ENCODE results near the gene TCHHL1.
A peak's percentile ranks its signal among the peaks of the same experiment; 100 is the strongest.

The TCHHL1 gene

DNA sequence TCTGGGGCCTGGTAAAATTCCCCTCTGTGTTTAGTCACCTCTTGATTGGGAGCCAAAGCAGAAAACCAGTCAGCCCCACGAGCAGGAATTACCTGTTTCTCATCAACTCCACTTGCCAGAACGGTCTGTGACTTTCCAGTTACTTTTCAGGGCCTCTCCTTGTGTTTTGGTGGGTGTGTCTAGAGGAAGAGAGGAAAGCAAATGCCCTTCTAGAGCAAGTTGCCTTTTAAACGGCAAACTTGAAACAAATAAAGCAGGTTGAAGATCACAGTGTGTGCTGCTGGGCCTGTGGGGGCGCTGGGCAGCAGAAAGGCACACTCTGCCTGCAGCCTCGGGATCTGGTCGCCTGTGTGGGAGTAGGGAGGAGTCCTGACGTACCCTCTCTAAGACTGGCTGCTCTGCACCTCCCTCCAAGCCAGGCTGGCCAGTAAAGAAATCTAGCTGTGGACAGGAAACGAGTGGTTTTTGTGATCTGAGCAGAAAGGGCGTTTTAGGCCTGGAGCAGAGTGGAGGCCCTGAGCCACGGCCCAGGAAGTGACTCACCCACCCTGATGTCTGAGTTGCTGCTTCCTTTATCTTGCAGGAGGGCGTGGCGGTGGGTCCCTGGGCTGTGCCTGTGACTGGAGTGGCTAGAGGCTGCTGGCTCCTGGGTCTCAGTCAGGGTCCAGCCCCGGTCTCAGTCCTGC, 41.0 kb downstream of the TCHHL1 start:
- H3K27ac ChIP-seq (replicated peaks): peak overlapping the region; percentile 92
- peak; percentile 99 for DNase-seq (ENCODE audit: low read depth in 1 of 2, low spot score in 1 of 2)
- peak; percentile 37; the same call in 1 of the 2 replicates for TF ChIP-seq SPI1 (IDR thresholded peaks at IDR 0.05; ENCODE audit: borderline replicate concordance, low read depth)
- TF ChIP-seq GABPA (IDR thresholded peaks at IDR 0.05; ENCODE audit: low read depth): no peak; the same call in 1 of the 2 replicates
- TF ChIP-seq, protein P1, sequence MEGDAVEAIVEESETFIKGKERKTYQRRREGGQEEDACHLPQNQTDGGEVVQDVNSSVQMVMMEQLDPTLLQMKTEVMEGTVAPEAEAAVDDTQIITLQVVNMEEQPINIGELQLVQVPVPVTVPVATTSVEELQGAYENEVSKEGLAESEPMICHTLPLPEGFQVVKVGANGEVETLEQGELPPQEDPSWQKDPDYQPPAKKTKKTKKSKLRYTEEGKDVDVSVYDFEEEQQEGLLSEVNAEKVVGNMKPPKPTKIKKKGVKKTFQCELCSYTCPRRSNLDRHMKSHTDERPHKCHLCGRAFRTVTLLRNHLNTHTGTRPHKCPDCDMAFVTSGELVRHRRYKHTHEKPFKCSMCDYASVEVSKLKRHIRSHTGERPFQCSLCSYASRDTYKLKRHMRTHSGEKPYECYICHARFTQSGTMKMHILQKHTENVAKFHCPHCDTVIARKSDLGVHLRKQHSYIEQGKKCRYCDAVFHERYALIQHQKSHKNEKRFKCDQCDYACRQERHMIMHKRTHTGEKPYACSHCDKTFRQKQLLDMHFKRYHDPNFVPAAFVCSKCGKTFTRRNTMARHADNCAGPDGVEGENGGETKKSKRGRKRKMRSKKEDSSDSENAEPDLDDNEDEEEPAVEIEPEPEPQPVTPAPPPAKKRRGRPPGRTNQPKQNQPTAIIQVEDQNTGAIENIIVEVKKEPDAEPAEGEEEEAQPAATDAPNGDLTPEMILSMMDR (IDR thresholded peaks at IDR 0.05; ENCODE audit: insufficient read depth, low read length): peak; percentile 21
- peak; percentile 79; the same call in 1 of the 2 replicates for TF ChIP-seq POLR2AphosphoS5 (IDR thresholded peaks at IDR 0.05; ENCODE audit: low read depth)
- TF ChIP-seq, protein P2, sequence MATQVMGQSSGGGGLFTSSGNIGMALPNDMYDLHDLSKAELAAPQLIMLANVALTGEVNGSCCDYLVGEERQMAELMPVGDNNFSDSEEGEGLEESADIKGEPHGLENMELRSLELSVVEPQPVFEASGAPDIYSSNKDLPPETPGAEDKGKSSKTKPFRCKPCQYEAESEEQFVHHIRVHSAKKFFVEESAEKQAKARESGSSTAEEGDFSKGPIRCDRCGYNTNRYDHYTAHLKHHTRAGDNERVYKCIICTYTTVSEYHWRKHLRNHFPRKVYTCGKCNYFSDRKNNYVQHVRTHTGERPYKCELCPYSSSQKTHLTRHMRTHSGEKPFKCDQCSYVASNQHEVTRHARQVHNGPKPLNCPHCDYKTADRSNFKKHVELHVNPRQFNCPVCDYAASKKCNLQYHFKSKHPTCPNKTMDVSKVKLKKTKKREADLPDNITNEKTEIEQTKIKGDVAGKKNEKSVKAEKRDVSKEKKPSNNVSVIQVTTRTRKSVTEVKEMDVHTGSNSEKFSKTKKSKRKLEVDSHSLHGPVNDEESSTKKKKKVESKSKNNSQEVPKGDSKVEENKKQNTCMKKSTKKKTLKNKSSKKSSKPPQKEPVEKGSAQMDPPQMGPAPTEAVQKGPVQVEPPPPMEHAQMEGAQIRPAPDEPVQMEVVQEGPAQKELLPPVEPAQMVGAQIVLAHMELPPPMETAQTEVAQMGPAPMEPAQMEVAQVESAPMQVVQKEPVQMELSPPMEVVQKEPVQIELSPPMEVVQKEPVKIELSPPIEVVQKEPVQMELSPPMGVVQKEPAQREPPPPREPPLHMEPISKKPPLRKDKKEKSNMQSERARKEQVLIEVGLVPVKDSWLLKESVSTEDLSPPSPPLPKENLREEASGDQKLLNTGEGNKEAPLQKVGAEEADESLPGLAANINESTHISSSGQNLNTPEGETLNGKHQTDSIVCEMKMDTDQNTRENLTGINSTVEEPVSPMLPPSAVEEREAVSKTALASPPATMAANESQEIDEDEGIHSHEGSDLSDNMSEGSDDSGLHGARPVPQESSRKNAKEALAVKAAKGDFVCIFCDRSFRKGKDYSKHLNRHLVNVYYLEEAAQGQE (IDR thresholded peaks at IDR 0.05; ENCODE audit: insufficient replicate concordance, low read depth): no peak
- 0 out of 2 replicates have a peak overlapping the region, but pooled peaks have one; percentile 5 for H3K4me3 ChIP-seq (replicated peaks; ENCODE audit: insufficient read depth, low read length)
- no peaks in the 10 kb centered on the region for H3K27me3 ChIP-seq (ENCODE audit: insufficient read depth, poor library complexity, severe bottlenecking)

DNA sequence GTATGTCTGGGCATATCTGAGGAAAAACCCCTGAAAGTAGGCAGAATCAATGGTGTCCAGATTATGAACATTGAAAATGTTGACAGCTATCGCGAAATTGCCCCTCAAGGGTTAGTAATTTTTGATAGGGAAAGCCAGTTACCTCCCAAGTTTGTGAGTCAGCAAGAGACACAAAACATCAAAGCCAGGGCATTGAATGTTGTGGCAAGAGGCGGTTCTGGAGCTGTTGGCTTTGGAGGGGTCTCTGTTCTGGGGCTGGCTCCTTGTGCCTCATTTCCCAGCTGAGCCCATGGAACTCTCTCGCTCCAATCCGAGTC, 41.5 kb downstream of the TCHHL1 start:
- no peak for TF ChIP-seq POLR2AphosphoS5 (IDR thresholded peaks at IDR 0.05; ENCODE audit: low read depth)
- TF ChIP-seq GABPA (IDR thresholded peaks at IDR 0.05; ENCODE audit: low read depth): no peak
- TF ChIP-seq, protein P2 (IDR thresholded peaks at IDR 0.05; ENCODE audit: insufficient replicate concordance, low read depth): no peak
- TF ChIP-seq SPI1 (IDR thresholded peaks at IDR 0.05; ENCODE audit: borderline replicate concordance, low read depth): no peak
- TF ChIP-seq, protein P1 (IDR thresholded peaks at IDR 0.05; ENCODE audit: insufficient read depth, low read length): no peak
- H3K27ac ChIP-seq (replicated peaks): peak overlapping the region; percentile 92
- 0 out of 2 replicates have a peak overlapping the region, but pooled peaks have one; percentile 5 for H3K4me3 ChIP-seq (replicated peaks; ENCODE audit: insufficient read depth, low read length)
- no peak for DNase-seq (ENCODE audit: low read depth in 1 of 2, low spot score in 1 of 2)
- no peaks in the 10 kb centered on the region for H3K27me3 ChIP-seq (ENCODE audit: insufficient read depth, poor library complexity, severe bottlenecking)

DNA sequence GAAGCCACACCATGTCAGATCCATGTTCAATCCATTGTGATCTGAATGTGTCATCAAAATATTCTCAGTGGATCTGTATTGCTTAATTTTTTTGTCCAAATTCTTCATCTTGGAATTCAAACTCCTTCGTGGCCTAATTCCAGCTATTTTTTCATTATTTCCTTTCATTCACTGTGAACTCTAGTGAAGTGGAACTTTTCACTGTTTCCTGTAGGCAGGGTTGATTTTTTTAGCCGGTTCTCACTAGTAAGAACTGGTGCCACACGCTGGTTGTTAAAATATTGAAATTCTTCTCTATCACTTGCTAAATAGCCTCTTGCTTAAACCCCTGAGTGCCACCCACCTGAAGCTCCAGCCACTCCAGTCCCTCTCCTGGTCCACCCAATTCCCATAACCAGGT, 44.5 kb downstream of the TCHHL1 start:
- H3K27me3 ChIP-seq (ENCODE audit: insufficient read depth, poor library complexity, severe bottlenecking): no peaks in the 10 kb centered on the region
- no peak for DNase-seq (ENCODE audit: low read depth in 1 of 2, low spot score in 1 of 2)
- TF ChIP-seq, protein P1 (IDR thresholded peaks at IDR 0.05; ENCODE audit: insufficient read depth, low read length): no peak
- TF ChIP-seq, protein P2 (IDR thresholded peaks at IDR 0.05; ENCODE audit: insufficient replicate concordance, low read depth): no peak
- TF ChIP-seq POLR2AphosphoS5 (IDR thresholded peaks at IDR 0.05; ENCODE audit: low read depth) (no peak), SPI1 (IDR thresholded peaks at IDR 0.05; ENCODE audit: borderline replicate concordance, low read depth) (no peak), GABPA (IDR thresholded peaks at IDR 0.05; ENCODE audit: low read depth) (no peak)
- no peak overlapping the region for H3K4me3 ChIP-seq (replicated peaks; ENCODE audit: insufficient read depth, low read length)
- peak overlapping the region; percentile 24; the same call in 1 of the 2 replicates for H3K27ac ChIP-seq (replicated peaks)
